Activated B cell treated with CpG ODN at 0.5 μM for 24 hours (primary cell): Measurements from ENCODE around the gene GFRAL. TPM values are rescaled to one million over a fixed set of nuclear protein-coding genes. Genes with fewer than 3 reads are reported as not detected.

Source experiments
- ATAC-seq: fragments of 200-7000 bp; cut with Tn5 transposase; one replicate; pipeline ENCODE4 v1.10.0; 2021; ENCODE audit warnings: low read depth, mild to moderate bottlenecking, moderate library complexity
- CTCF ChIA-PET: fragments of 350-600 bp; sonication (Branson Sonifier 250); formaldehyde crosslinking; loops from one replicate; lab custom pipeline; 2021; ENCODE audit warnings: antibody characterized with exemption; lab: Charles Lee
- POLR2A ChIA-PET: fragments of 350-600 bp; sonication (Branson Sonifier 250); formaldehyde crosslinking; loops from one replicate; lab custom pipeline; 2021; ENCODE audit warnings: antibody characterized with exemption; lab: Charles Lee
- DNase-seq: peaks from one replicate; pipeline ENCODE4 v3.0.0; 2022
- H3K27ac Mint-ChIP-seq: one replicate; pipeline ENCODE4 v1.8.0; 2020; ENCODE audit warnings: mixed read lengths
- H3K27me3 Mint-ChIP-seq: one replicate; pipeline ENCODE4 v1.8.0; 2021; ENCODE audit warnings: mixed read lengths
- H3K36me3 Mint-ChIP-seq: one replicate; pipeline ENCODE4 v1.8.0; 2021; ENCODE audit warnings: low read depth, mixed read lengths
- H3K4me1 Mint-ChIP-seq: one replicate; pipeline ENCODE4 v1.8.0; 2021; ENCODE audit warnings: mixed read lengths
- H3K4me3 Mint-ChIP-seq: one replicate; pipeline ENCODE4 v1.8.0; 2020; ENCODE audit warnings: mild to moderate bottlenecking, mixed read lengths
- H3K9me3 Mint-ChIP-seq: one replicate; pipeline ENCODE4 v1.8.0; 2020; ENCODE audit warnings: mixed read lengths
- CTCF ChIP-seq: fragments of 200-600 bp; IDR thresholded peaks from one replicate; pipeline ENCODE4 v1.8.0; 2022; ENCODE audit warnings: antibody characterized with exemption, mild to moderate bottlenecking
- intact Hi-C: fragments of 100-400 bp; cut with micrococcal nuclease; formaldehyde crosslinking; loops from one replicate; pipeline ENCODE4 v1.15.1; 2024
- total RNA-seq: library from RNA; stranded (reverse); gene quantifications from 2 replicates; pipeline ENCODE4 v1.2.3, GENCODE V29; 2022

GFRAL gene
- total RNA-seq, 1 donor from 2014 or later = not detected

- ATAC-seq (no peak), DNase-seq (no peak)
- ChIA-PET CTCF (no interaction called here), POLR2A (no interaction called here)
- intact Hi-C loops = no loop called here
- H3K4me1 Mint-ChIP-seq = no peaks in the 10 kb centered on the region
- peaks cover 16% of the 10 kb centered on the region for H3K9me3 Mint-ChIP-seq
- H3K27ac Mint-ChIP-seq = no peak overlapping the region
- no peak for TF ChIP-seq CTCF
- H3K4me3 Mint-ChIP-seq = no peak overlapping the region
- H3K27me3 Mint-ChIP-seq = no peaks in the 10 kb centered on the region
- no peaks in the 10 kb centered on the region for H3K36me3 Mint-ChIP-seq
Measured at GRCh38 chr6:55319961-55320695, 7.1 kb upstream of the GFRAL start.

GRCh38 chr6:55320696-55321086 lies 6.6 kb upstream of the GFRAL start:
- intact Hi-C loops = no loop called here
- no peaks in the 10 kb centered on the region for H3K4me1 Mint-ChIP-seq
- POLR2A ChIA-PET = no interaction called here
- H3K9me3 Mint-ChIP-seq = peaks cover 16% of the 10 kb centered on the region
- no peaks in the 10 kb centered on the region for H3K27me3 Mint-ChIP-seq
- CTCF ChIA-PET = no interaction called here
- no peak for DNase-seq
- H3K27ac Mint-ChIP-seq = no peak overlapping the region
- no peaks in the 10 kb centered on the region for H3K36me3 Mint-ChIP-seq
- H3K4me3 Mint-ChIP-seq = no peak overlapping the region
- no peak for TF ChIP-seq CTCF
- ATAC-seq = no peak

GRCh38 chr6:55377150-55377549 lies 49.9 kb downstream of the GFRAL start:
- H3K4me1 Mint-ChIP-seq = no peaks in the 10 kb centered on the region
- ChIA-PET POLR2A (no interaction called here), CTCF (no interaction called here)
- H3K4me3 Mint-ChIP-seq = no peak overlapping the region
- H3K36me3 Mint-ChIP-seq = no peaks in the 10 kb centered on the region
- no peak for TF ChIP-seq CTCF
- H3K27me3 Mint-ChIP-seq = no peaks in the 10 kb centered on the region
- ATAC-seq = no peak
- intact Hi-C loops = no loop called here
- H3K9me3 Mint-ChIP-seq = peaks cover 5% of the 10 kb centered on the region
- no peak for DNase-seq
- no peak overlapping the region for H3K27ac Mint-ChIP-seq

GRCh38 chr6:55379471-55379870 lies 52.2 kb downstream of the GFRAL start:
- Mint-ChIP-seq H3K36me3 (no peaks in the 10 kb centered on the region), H3K27me3 (no peaks in the 10 kb centered on the region), H3K4me1 (no peaks in the 10 kb centered on the region), H3K4me3 (no peak overlapping the region), H3K9me3 (peaks cover 1% of the 10 kb centered on the region), H3K27ac (no peak overlapping the region)
- intact Hi-C loops = no loop called here
- POLR2A ChIA-PET = no interaction called here
- ATAC-seq (no peak), DNase-seq (no peak)
- CTCF ChIA-PET = no interaction called here
- TF ChIP-seq CTCF = no peak

- H3K27ac Mint-ChIP-seq = no peak overlapping the region
- no peak overlapping the region for H3K4me3 Mint-ChIP-seq
- H3K9me3 Mint-ChIP-seq = no peaks in the 10 kb centered on the region
- H3K36me3 Mint-ChIP-seq = no peaks in the 10 kb centered on the region
- POLR2A ChIA-PET = no interaction called here
- intact Hi-C loops = no loop called here
- no peak for TF ChIP-seq CTCF
- DNase-seq (no peak), ATAC-seq (no peak)
- H3K27me3 Mint-ChIP-seq = no peaks in the 10 kb centered on the region
- no peaks in the 10 kb centered on the region for H3K4me1 Mint-ChIP-seq
- CTCF ChIA-PET = no interaction called here
Measured at GRCh38 chr6:55379895-55380294, 52.6 kb downstream of the GFRAL start.
